Stromal cell of bone marrow (primary cell): ENCODE results near the gene DRGX.

Experiments
- DNase-seq: peaks from one replicate; pipeline ENCODE4 v3.0.0-alpha.2; 2012; ENCODE audit warnings: low read depth

Gene DRGX

GRCh38 chr10:49382226-49382625 is 13.7 kb downstream of the DRGX start:
- DNase-seq, result no peak

DNA sequence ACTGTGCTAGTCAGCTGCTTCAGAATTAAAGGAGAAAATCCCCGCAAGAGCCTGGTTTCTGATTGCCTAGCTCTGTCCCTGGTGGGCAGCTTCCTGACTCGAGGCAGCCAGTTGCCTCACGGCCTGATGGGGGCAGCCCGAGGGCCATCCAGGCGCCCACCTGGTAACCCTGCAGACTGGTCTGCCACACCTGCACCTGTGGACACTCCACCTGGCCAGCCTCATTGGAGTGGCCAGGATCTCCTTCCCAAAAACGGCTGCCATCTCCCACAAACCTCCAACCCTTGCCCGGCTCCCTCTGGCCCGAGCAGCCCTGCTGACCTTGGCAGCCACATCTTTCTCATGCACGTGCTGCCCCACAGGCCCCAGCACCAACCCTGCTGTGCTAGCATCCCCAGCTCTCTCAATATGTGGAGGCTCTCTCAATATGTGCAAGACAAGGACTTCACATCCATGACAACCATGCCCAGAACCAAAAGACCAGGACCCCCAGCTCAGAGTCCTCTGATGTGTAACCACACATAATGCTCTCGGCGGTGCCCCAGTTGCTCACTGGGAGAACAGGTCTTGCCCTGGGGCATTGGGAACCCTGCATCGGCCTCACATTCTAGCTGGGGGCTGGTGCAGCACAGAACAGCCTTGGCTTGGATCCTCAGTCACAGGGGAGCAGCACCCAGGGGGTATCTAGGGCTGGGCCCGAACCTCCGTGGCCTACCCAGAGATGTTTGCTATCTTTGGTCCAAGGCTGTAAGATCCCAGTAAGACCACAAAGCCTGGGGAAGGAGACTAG is 14.6 kb downstream of the DRGX start:
- no peak for DNase-seq

DNA sequence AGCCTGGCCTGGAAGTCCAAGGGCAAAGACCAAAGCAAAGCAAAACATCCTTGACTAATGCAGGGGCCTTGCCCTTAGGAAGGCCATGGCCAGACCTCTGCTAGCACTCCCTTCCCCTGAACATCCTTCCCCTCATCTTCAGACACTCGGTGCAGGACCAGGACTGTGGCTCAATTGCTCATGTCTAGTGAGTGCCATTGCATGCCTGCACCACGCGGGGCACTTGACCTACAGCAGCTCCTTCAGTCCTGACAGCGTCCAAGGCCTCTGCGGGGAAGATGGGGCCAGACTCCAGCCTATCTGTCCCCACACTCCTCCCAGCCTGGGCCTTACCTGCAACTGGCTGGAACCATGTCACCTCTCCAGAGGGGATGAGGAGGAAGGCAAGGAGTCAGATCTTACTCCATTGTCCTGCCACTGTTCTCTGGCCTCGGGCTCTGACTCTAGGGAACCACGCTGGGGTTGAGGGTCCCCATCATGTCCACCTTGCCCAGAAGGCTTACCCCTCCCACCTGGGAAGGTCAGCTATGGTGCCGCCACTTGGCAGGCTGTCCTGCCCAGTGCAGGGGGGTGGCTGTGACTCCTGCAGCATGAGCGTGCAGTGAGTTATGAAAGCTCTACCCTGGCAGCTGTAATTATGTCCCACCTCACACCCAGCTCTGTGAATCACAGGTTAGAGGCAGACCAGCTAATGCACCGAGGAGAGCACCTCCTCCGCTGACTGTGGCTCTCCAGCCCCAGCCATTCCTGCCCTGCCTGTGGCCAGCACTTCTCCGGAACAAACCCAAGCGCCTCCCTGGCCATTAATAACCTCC is 16.1 kb downstream of the DRGX start:
- no peak for DNase-seq

DNA sequence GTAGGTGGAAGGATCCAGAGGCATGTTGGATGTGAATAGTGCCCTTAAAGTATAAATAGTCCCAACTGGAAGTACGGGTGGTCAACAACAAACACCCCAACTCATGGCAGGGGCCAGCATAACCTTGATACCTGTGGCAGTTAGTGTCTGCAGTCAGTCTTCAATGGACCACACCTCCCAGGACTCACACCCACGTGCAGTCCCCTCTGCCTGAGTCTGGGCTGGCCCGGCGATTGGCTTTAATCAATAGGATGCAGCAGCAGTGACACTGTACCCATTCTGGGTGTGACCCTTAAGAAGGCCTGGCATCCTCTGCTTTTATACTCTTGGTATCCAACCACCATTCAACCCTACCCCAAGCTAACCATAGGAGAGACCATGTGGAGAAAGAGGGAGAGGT is 18.6 kb downstream of the DRGX start:
- DNase-seq, result no peak

DNA sequence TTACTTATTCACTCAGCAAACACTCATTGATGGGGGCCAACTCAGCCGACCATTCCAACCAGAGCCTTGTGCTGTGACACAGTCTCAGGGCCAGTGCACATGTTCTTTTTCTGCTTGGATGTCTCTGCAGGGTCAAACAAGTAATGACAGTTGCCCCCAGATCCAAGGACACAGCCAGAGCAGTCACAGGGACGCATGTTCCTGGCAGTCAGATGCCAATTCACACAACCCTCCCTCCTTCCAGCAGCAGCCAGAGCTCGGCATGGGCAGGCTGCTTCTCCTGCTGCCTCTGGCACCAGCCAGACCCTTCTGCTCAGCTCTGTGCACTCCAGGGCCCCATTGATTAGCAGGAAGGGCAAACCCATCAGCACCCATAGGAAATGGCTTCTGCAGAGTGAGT is 20.3 kb downstream of the DRGX start:
- no peak for DNase-seq

DNA sequence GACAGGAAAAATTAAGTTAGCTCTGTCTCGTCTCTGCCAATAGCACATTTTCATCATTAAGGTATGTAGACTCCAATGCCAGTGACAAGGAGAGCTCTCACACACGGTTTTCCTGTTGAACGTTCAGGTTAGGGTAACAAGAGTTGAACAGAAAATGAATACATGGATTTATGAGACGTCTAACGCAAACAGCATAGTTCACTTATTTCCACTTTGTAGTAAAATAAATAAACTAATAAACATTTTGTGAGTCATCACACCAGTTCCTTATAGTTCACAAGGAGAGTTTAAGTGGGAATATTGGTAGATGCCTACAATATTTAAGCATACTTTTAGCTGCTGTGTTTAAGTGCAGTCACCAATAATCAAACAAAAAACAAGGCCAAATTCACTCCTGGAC is 21.1 kb downstream of the DRGX start:
- no peak for DNase-seq

DNA sequence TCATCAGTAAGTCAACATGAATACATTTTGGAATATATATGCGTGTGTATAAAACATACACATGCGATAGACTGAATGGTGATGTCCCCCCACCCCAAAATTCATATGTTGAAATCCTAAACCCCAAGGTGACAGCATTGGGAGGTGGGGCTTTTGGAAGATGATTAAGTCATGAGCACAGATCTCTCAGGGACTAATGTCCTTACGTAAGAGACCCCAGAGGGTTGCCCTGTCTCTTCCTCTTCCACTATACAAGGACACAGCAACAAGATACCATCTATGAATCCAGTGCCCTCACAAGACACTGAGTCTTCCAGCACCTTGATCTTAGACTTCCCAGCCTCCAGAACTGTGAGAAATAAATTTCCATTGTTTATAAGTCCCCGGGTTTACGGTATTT is 22.5 kb downstream of the DRGX start:
- DNase-seq, result no peak

GRCh38 chr10:49371967-49372366 is 23.9 kb downstream of the DRGX start:
- no peak for DNase-seq

DNA sequence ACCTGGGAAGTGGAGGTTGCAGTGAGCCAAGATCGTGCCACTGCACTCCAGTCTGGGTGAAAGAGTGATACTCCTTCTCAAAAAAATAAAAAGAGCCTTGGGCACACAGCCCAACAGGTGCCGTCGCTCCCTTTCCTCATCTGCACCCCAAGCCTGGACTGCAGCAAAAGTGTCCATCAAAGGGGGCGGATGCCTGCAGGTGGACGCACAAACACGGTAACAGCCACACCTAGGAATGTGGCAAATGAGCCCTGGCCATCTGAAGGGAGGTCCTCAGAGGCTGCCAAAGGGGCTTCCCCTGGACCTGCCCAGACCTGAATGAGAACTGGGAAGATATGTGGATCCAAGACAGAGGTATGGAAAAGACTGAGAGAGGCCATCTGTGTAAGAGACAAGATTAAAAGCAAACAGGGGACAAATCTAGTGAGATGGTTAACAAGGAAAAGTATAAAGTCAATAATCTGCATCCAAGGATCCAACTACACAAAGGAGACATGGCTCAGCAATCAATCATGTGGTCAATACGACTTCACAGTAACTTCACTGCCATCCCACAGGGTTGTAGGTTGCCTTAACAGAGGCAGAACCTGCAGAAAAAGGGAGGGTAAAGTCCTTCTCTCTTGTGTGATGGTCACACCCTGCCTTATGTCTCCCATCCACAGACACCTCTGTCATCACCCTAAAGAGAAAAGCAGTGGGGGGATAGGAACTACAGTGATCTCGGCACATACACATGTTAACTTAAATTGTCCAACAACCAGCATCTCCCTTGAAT is 25.4 kb downstream of the DRGX start:
- DNase-seq, result no peak

DNA sequence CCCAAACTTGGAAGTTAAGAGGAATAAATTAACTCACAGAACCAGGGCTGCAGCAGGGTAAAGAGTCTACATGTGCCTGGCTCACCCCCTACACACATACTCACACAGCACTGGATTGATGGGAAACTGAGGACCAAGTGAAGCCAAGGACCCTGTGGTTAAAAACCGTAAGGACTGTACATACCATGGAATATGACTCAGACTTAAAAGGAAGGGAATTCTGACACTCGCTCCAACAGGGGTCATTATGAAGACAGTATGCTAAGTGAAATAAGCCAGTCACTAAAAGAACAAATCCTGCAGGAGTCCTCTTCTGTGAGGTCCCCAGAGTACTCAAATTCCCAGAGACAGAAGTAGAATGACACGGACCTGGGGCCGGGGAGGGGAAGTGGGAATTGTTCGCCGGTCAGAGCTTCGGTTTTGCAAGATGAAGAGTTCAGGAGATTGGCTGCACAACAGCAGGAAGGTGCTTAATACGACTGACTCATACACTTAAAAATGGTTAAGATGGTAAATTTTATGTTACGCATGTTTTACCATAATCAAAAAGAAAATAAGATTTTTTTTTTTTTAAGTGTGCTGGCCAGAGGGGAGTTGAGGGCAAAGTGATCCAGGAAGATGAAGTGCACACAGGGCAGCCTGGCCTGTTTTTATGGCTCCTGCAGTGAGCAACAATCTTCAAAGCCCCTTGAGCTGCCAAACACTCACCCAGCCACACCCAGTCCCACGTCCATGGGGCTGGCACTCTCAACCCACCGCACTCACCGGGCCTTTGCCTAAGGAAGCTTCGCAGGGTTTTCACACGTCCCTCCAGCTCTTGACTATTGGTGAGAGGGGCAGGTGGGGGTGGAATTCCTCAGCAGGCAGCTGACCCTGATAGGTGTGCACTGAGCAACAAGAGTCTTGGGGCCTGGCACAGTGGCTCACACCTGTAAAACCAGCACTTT is 26.4 kb downstream of the DRGX start:
- no peak for DNase-seq

GRCh38 chr10:49368256-49368655 is 27.6 kb downstream of the DRGX start:
- no peak for DNase-seq

GRCh38 chr10:49367600-49367999 is 28.3 kb downstream of the DRGX start:
- DNase-seq, result no peak

DNA sequence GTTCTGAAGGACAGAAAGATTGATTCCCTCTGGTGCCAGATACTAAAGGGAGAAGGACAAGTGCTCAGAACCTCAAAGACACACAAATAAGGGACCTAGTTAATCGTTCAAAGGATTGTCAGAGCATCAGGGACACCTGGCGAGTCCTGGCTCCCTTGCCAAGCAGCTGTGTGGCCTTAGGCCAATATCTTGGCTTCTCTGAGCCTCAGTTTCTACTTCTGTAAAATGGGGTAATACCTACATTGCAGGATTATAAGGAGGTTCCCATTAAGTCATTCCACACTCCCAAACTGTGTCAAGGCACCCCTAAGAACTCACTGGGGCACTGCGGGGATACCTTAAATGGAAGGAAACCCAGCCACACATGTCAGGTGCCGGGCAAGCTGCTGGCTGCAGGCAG is 29.4 kb downstream of the DRGX start:
- no peak for DNase-seq

DNA sequence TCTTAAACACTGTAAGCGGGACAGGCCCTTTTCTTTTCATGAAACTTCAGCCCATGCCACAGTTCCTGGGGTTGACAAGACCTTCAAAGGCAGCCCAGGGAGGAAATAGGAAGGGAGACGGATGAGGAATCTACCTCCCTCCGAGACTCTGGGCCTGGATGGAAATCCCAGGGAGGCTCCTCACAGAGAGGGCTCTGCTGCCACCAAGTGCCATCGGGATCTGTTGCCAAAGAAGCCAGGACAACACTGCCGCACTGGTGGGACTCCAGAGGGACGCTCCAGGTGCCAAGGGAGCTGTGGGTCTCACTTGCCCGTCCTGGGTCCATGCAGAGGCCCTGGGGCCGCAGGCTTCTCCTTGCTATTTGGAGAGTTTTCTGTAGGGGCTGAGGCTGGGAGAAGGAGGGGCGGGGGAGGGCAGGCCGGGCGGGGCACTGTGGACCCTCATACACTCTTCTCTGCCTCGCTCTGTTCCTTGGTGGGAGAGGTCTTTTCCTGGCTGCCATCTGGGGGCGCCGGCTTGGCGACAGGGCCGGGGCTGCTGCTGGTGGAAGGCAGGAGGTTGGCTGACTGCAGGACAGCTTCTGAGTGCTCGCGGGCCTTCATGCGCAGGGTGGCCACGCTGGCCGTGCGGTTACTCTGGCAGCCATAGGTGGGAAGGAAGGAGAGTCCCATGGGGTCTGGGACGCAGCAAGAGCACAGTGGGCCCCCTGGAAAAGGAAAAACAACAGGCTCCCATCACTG is 30.0 kb downstream of the DRGX start:
- DNase-seq, result no peak

- DNase-seq, result no peak
Observed at GRCh38 chr10:49365275-49365674, 30.6 kb downstream of the DRGX start.

- no peak for DNase-seq
Observed at GRCh38 chr10:49364747-49365146, 31.1 kb downstream of the DRGX start.

- DNase-seq, result no peak
Observed at GRCh38 chr10:49364051-49364450, 31.8 kb downstream of the DRGX start.

GRCh38 chr10:49363309-49364031 is 32.4 kb downstream of the DRGX start:
- no peak for DNase-seq

DNA sequence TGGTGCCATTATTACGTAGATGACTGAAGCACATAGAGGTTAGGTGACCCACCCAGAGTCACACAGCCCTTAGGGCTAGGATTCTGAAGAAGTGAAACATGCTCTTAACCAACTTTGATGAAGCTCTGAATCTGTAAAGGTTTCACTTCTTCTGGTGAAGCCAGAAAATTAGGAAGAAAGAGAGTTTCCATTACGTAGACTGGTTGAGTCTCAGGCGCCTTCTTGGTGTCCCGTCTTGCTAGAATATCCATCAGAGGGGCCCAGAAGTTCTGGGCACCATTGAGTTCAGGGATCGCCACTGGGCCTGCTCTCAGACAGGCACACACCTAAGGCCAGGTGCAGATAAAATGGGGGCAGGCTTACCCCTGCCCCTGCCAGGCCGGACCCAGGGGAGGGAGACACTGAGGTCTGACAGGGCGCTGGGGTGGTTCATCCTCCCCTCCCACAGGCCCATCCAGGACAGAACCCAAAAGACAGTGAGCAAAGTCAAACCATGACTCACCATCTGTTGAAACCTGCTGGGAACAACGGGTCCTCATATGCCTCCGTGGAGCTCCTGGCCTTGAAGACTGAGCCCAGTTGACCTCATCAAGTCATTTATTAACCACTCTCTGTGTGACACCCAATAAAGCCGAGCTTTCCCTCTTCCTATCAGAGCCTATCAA is 33.2 kb downstream of the DRGX start:
- DNase-seq, result no peak
